ENCODE measurements around the gene AKR1D1. TPM values are rescaled to one million over a fixed set of nuclear protein-coding genes. Genes with fewer than 3 reads are reported as not detected.
A peak's percentile ranks its signal among the peaks of the same experiment; 100 is the strongest.
"Not testable (repeated sequence)": the region's sequence is repeated elsewhere in the genome, so short reads cannot be mapped to it uniquely, and the experiment has no call there.

The AKR1D1 gene
- total RNA-seq, 1 donor from 2014 or later = not detected

DNA sequence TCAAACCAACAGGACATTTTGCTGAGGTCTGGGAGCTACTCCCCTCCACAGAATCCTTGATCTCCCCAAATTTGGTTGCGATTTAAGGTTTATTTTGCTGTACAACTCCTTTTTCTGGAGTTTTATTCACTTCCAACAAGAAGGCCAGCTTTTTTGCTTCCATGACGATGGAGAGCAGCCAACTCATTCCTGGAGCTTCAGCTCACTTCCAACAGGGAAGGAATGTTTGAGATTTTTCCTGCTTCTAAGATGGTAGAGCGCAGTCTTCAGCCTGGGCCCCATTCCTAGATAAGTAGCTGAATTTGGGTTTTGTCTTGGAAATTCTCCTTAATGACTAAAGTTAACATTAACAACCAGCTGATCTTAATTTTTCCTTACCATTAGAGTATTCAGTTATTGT is 43.5 kb upstream of the AKR1D1 start:
- Mint-ChIP-seq H3K36me3 (peaks cover 9% of the 10 kb centered on the region), H3K4me1 (no peaks in the 10 kb centered on the region)
- peaks cover 5% of the 10 kb centered on the region for H3K4me1 ChIP-seq

DNA sequence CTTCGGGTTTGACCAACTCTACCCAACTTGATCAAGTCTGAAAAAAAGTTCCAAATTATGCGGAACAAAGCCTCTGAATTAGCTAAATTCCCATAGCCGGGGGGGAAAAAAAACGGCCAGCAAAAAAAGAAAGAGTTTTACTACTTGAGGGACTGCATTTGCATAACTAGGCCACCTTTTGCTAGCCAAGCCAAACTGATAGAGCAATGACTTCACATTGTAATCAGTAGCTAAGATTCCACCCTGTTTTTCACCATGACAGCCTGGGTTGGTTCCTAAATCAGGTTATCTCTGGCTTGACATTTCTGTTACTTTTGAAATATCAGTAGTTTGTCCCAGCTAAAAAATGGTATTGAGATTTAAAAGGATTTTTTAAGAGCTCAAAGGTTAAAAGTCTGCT is 43.0 kb upstream of the AKR1D1 start:
- H3F3A ChIP-seq (ENCODE audit: low read depth) = no peaks in the 10 kb centered on the region
- TF ChIP-seq EZH2 (IDR thresholded peaks at IDR 0.05) (no peak), EZH2phosphoT487 (IDR thresholded peaks at IDR 0.05) (no peak)
- TF ChIP-seq, protein P1, sequence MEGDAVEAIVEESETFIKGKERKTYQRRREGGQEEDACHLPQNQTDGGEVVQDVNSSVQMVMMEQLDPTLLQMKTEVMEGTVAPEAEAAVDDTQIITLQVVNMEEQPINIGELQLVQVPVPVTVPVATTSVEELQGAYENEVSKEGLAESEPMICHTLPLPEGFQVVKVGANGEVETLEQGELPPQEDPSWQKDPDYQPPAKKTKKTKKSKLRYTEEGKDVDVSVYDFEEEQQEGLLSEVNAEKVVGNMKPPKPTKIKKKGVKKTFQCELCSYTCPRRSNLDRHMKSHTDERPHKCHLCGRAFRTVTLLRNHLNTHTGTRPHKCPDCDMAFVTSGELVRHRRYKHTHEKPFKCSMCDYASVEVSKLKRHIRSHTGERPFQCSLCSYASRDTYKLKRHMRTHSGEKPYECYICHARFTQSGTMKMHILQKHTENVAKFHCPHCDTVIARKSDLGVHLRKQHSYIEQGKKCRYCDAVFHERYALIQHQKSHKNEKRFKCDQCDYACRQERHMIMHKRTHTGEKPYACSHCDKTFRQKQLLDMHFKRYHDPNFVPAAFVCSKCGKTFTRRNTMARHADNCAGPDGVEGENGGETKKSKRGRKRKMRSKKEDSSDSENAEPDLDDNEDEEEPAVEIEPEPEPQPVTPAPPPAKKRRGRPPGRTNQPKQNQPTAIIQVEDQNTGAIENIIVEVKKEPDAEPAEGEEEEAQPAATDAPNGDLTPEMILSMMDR (IDR thresholded peaks at IDR 0.05) = no peak
- no peaks in the 10 kb centered on the region for H3K79me2 ChIP-seq (ENCODE audit: low read depth)
- no peak overlapping the region for H3K4me2 ChIP-seq
- no peak for DNase-seq (ENCODE audit: low spot score)
- no peak overlapping the region for H3K4me3 ChIP-seq
- H3K27me3 Mint-ChIP-seq (ENCODE audit: insufficient read depth, low read depth) = peaks cover 4% of the 10 kb centered on the region
- no peaks in the 10 kb centered on the region for H3K27me3 ChIP-seq
- H3K27ac ChIP-seq = no peak overlapping the region
- H3K4me3 Mint-ChIP-seq = no peak overlapping the region
- H3K36me3 Mint-ChIP-seq = peaks cover 9% of the 10 kb centered on the region
- H3K9ac ChIP-seq = no peak overlapping the region
- peaks cover 13% of the 10 kb centered on the region for H3K9me3 ChIP-seq (ENCODE audit: low read depth)
- H3K36me3 ChIP-seq = no peaks in the 10 kb centered on the region
- peaks cover 30% of the 10 kb centered on the region for H3K9me3 Mint-ChIP-seq
- no peaks in the 10 kb centered on the region for H3K4me1 Mint-ChIP-seq
- H3K4me1 ChIP-seq = peaks cover 5% of the 10 kb centered on the region
- no peak overlapping the region for H3K27ac Mint-ChIP-seq
- no peaks in the 10 kb centered on the region for H4K20me1 ChIP-seq (ENCODE audit: low read depth)
- peak overlapping the region; percentile 51 for H2AFZ ChIP-seq (replicated peaks)

More for the DNA sequence above, 43.5 kb upstream of the AKR1D1 start:
- Mint-ChIP-seq H3K27me3 (ENCODE audit: insufficient read depth, low read depth) (peaks cover 4% of the 10 kb centered on the region), H3K4me3 (no peak overlapping the region), H3K9me3 (peaks cover 28% of the 10 kb centered on the region), H3K27ac (no peak overlapping the region)
- H3K36me3 ChIP-seq = no peaks in the 10 kb centered on the region
- H2AFZ ChIP-seq (replicated peaks) = peak overlapping the region; percentile 72
- H3K9ac ChIP-seq = no peak overlapping the region
- H3K4me2 ChIP-seq = no peak overlapping the region
- H3K27ac ChIP-seq = no peak overlapping the region
- H3K27me3 ChIP-seq = no peaks in the 10 kb centered on the region
- H3K79me2 ChIP-seq (ENCODE audit: low read depth) = no peaks in the 10 kb centered on the region
- no peak for DNase-seq (ENCODE audit: low spot score)
- no peaks in the 10 kb centered on the region for H3F3A ChIP-seq (ENCODE audit: low read depth)
- H3K4me3 ChIP-seq = no peak overlapping the region
- TF ChIP-seq EZH2phosphoT487 (IDR thresholded peaks at IDR 0.05) (no peak), EZH2 (IDR thresholded peaks at IDR 0.05) (no peak)
- TF ChIP-seq, protein P1 (IDR thresholded peaks at IDR 0.05) = no peak
- H4K20me1 ChIP-seq (ENCODE audit: low read depth) = no peaks in the 10 kb centered on the region
- H3K9me3 ChIP-seq (ENCODE audit: low read depth) = peaks cover 13% of the 10 kb centered on the region

DNA sequence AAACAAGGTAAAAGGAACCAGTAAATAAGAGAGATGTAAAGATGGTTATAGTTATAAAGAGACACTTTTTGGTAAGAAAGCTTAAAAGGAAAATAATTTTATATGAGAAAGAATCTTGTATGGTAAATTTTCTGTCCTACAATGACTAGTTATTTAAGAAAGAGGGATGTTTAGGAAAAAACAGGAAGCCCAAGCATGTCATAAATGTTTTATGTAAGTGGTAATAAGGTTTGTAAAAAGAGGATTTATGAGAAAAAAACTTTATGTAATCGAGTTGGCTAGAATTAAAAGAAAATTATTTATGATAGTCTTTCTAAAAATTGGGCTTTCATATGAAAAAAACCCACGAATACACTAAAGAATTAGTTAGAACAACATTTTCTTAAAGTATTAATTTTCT is 40.1 kb upstream of the AKR1D1 start:
- Mint-ChIP-seq H3K27me3 (ENCODE audit: insufficient read depth, low read depth) (peaks cover 4% of the 10 kb centered on the region), H3K4me1 (no peaks in the 10 kb centered on the region), H3K36me3 (peaks cover 12% of the 10 kb centered on the region), H3K27ac (no peak overlapping the region), H3K4me3 (no peak overlapping the region), H3K9me3 (peaks cover 44% of the 10 kb centered on the region)
- Histone ChIP-seq H3K9me3 (ENCODE audit: low read depth) (peaks cover 15% of the 10 kb centered on the region), H3K79me2 (ENCODE audit: low read depth) (no peaks in the 10 kb centered on the region), H3K4me2 (no peak overlapping the region), H3K9ac (no peak overlapping the region), H3K27ac (no peak overlapping the region), H3F3A (ENCODE audit: low read depth) (no peaks in the 10 kb centered on the region), H4K20me1 (ENCODE audit: low read depth) (no peaks in the 10 kb centered on the region), H3K27me3 (no peaks in the 10 kb centered on the region), H3K4me1 (peaks cover 5% of the 10 kb centered on the region), H2AFZ (replicated peaks) (no peak overlapping the region), H3K4me3 (no peak overlapping the region), H3K36me3 (no peaks in the 10 kb centered on the region)
- DNase-seq (ENCODE audit: low spot score) = no peak
- no peak for TF ChIP-seq EZH2phosphoT487 (IDR thresholded peaks at IDR 0.05)
- no peak for TF ChIP-seq EZH2 (IDR thresholded peaks at IDR 0.05)
- TF ChIP-seq, protein P1 (IDR thresholded peaks at IDR 0.05) = no peak

DNA sequence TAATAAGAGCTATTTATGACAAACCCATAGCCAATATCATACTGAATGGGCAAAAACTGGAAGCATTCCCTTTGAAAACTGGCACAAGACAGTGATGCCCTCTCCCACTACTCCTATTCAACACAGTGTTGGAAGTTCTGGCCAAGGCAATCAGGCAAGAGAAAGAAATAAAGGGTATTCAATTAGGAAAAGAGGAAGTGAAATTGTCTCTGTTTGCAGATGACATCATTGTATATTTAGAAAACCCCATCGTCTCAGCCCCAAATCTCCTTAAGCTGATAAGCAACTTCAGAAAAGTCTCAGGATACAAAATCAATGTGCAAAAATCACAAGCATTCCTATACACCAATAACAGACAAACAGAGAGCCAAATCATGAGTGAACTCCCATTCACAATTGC is 36.2 kb upstream of the AKR1D1 start:
- not testable (repeated sequence) for H3K27ac ChIP-seq; H3K36me3 Mint-ChIP-seq; H3K36me3 ChIP-seq; H3K27ac Mint-ChIP-seq; H3K4me1 Mint-ChIP-seq; H3K4me3 Mint-ChIP-seq; H3F3A ChIP-seq (ENCODE audit: low read depth); H3K9ac ChIP-seq; H3K4me1 ChIP-seq; H3K4me3 ChIP-seq; DNase-seq (ENCODE audit: low spot score); H3K27me3 Mint-ChIP-seq (ENCODE audit: insufficient read depth, low read depth); H3K27me3 ChIP-seq; H4K20me1 ChIP-seq (ENCODE audit: low read depth); H3K4me2 ChIP-seq; H2AFZ ChIP-seq (replicated peaks); H3K79me2 ChIP-seq (ENCODE audit: low read depth)
- H3K9me3 ChIP-seq (ENCODE audit: low read depth) = peaks cover 17% of the 10 kb centered on the region
- peaks cover 36% of the 10 kb centered on the region for H3K9me3 Mint-ChIP-seq

All from neural progenitor cell (in vitro differentiated cells).